Stimulated activated CD8-positive, alpha-beta memory T cell treated with anti-CD3 and anti-CD28 coated beads, Interleukin-15, amount 100 ng/mL, for 48 hours (primary cell): ENCODE results near the gene CMTM5.

Experiments used
- DNase-seq, 2 donors: peaks; one replicate each; pipeline ENCODE4 v3.0.0-alpha.2; 2020; ENCODE audit warnings: low read depth in 2 of 2

CMTM5 gene

GRCh38 chr14:23358042-23358441 is 18.8 kb upstream of the CMTM5 start:
- no peak for DNase-seq

GRCh38 chr14:23358553-23359166 is 18.2 kb upstream of the CMTM5 start:
- DNase-seq: no peak

DNA sequence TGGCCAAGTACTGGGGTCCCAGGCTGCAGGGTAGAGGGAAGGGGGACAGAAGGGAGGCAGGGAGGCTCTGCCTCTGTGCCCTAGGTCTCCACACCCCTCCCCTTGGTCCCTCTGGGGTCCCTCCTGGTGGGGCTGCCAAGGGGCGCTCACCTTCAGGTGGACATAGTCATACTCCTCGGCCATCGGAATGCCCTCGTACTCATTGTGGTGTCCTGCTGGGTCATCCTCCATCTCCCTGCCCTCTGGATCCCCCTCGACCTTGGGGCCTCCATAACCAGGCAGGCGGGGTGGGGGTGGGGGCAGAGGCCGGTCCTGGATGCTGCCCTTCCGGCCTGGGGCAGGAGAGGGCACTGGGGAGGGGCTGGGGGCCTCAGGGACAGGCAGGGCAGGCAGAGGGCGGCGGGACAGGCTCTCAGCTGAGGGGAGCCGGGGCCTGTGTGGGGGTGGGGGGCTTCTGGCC is 17.6 kb upstream of the CMTM5 start:
- DNase-seq: no peak

DNA sequence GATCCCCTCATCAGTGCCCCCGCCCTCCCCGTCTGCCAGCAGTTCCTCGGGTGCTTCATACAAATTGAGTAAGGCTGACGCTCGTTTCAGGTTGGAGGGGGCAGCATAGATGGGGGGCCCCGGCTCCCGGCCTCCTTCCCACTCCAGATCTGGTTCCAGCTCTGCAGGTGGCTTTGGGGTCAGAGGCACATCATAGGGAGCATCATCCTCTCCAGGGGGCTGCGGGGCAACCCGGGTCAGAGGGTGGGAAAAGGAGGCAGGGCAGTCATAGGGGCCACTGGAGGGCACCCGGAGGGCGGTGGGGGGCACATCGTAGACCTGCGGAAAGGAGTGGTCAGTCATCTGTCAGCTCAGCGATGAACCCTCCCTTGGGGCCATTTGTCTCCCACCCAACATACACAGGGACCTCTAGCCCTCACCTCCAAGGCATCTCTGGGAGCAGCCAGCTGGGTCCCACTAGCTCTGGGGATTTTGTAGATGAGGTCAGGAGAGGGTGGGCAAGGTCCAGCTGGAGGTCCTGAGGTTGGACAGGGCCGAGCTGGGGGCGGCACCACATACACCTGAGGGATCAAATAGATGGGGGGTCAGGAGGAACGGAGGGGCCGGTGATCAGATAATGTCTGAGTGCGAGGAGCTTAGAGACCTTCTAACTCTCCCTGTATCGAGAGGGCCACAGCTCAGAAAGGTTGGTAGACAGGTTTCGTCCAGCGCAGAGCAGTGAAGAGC is 17.0 kb upstream of the CMTM5 start:
- DNase-seq: no peak

- no peak for DNase-seq
Observed at GRCh38 chr14:23360496-23360895, 16.4 kb upstream of the CMTM5 start.

GRCh38 chr14:23361320-23361719 is 15.5 kb upstream of the CMTM5 start:
- DNase-seq: no peak

- DNase-seq: no peak
Observed at GRCh38 chr14:23361763-23362162, 15.1 kb upstream of the CMTM5 start.

DNA sequence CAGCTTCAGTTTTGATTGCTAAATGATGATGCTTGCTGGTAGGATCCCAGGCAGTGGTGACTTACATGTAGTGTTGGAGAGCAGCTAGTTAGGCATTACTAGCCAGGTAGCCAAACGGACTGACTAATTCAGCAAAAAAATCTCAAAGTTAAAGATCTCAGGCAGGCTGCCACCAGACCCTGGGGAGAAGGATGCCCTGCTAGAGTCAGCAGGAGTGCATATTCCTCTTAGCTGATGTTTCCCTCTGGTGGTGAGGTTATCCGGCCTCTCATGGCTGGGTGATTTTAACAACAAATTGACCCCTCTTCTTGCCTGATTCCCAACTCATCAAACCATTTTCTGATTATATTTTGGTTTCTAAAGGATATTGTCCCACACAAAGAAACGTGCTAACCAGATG is 14.6 kb upstream of the CMTM5 start:
- no peak for DNase-seq

- no peak for DNase-seq
Observed at GRCh38 chr14:23364164-23365035, 12.4 kb upstream of the CMTM5 start.

- DNase-seq: no peak
Observed at GRCh38 chr14:23365036-23365731, 11.7 kb upstream of the CMTM5 start, which contains the start of gene EFS. Gene EFS, minus strand, starts transcription at chr14:23365172. Its CDS starts 147 bp downstream, at chr14:23365025.

DNA sequence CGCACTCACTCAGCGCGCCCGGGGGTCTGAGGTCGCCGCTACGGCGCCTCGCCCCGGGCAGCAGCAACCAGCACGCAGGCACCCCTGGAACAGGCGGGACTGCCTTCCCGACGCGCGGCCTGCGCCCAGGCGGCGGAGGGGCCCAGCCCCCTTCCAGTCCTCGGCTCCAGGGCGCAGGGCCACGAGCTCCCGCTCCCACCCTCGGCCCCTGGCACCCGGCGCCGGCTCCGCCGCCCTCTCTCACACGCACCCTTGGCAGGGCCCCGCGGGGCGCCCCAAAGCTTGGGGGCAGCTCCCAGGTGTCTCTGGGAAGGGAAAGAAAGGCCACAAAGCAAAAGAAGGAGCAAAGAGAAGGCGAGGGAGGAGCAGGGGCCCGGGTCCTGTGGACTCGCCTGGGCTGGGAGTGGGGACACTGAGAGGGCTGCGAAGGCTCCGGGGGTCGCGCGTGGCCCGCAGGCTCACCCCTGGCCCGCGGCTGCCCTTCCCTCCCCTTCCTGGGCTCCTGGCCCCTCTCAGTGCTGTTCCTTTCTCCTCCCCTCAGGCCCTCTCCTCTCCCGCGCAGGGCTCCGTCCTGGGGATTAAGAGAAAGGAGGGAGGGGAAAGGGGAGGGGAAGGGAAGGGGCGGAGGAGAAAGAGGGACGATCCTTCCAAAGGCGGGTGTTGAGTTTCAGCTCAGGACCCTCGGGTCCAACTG is 11.0 kb upstream of the CMTM5 start:
- DNase-seq: no peak

DNA sequence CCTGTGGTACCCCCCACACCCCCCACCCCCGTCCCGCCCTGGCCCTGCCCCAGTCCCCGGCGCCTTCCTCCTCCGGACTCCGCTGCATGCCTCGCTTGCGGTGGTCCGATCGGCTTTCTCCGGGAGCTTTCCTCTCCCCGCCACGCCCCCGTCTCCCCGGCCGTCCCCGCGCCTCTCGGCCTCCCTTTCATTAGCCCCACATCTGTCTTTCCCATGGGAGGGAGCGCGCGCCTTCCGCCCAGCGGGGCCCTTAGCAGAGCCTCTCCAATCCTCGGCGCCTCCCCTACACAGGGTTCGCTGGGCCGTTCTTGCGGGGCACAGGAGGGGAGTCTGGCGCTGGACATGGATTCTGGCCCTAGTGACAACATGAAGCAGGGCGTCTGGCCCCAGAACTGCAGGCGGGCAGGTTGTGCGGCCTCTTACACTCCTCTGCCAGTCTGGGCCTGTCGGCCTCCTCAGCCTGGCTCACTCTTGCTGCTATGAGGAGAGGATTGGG is 10.4 kb upstream of the CMTM5 start:
- DNase-seq: no peak

DNA sequence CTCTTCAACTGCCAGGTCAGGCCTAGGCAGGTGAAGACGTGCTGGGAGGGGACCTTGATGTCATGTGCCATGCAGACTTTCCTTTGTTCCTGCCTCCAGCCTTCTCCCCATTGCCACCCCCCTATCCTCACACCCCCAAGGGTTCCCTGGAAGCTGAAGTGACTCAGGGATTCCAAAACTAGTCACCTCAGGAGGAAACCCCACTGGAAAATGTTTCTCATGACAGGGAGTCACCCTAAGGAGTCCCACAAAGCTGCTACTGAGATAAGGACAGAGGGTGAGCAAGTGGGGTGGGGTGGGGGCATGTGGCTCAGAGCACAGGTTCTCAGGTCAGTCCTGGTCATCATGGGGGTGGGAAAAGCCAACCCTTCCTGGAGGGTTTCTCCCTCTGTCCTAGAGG is 6.6 kb upstream of the CMTM5 start:
- DNase-seq: no peak

- no peak for DNase-seq
Observed at GRCh38 chr14:23371865-23372264, 5.0 kb upstream of the CMTM5 start.

GRCh38 chr14:23372509-23372908 is 4.3 kb upstream of the CMTM5 start, which contains the start of gene IL25:
Gene IL25, plus strand, starts transcription at chr14:23372809.
- DNase-seq: no peak

DNA sequence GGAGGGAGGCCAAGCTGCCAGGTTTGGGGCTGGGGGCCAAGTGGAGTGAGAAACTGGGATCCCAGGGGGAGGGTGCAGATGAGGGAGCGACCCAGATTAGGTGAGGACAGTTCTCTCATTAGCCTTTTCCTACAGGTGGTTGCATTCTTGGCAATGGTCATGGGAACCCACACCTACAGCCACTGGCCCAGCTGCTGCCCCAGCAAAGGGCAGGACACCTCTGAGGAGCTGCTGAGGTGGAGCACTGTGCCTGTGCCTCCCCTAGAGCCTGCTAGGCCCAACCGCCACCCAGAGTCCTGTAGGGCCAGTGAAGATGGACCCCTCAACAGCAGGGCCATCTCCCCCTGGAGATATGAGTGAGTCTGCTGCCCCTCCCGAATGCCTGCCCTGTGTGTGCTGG is 3.8 kb upstream of the CMTM5 start:
- no peak for DNase-seq

- no peak for DNase-seq
Observed at GRCh38 chr14:23375527-23376251, 1.2 kb upstream of the CMTM5 start.

DNA sequence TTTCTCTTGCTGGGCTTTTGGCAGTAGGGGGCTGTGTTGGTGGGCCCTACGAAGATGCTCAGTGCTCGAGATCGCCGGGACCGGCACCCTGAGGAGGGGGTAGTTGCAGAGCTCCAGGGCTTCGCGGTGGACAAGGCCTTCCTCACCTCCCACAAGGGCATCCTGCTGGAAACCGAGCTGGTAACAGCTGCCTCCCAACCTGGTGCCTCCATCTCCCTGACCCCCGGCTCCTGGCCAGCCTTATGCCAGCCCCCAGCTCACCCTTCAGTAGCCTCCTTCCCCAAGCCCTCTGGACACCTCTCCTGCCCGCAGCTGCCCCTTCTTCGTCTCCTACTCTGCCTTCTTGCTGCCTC is 328 bp downstream of the CMTM5 start:
- no peak for DNase-seq

DNA sequence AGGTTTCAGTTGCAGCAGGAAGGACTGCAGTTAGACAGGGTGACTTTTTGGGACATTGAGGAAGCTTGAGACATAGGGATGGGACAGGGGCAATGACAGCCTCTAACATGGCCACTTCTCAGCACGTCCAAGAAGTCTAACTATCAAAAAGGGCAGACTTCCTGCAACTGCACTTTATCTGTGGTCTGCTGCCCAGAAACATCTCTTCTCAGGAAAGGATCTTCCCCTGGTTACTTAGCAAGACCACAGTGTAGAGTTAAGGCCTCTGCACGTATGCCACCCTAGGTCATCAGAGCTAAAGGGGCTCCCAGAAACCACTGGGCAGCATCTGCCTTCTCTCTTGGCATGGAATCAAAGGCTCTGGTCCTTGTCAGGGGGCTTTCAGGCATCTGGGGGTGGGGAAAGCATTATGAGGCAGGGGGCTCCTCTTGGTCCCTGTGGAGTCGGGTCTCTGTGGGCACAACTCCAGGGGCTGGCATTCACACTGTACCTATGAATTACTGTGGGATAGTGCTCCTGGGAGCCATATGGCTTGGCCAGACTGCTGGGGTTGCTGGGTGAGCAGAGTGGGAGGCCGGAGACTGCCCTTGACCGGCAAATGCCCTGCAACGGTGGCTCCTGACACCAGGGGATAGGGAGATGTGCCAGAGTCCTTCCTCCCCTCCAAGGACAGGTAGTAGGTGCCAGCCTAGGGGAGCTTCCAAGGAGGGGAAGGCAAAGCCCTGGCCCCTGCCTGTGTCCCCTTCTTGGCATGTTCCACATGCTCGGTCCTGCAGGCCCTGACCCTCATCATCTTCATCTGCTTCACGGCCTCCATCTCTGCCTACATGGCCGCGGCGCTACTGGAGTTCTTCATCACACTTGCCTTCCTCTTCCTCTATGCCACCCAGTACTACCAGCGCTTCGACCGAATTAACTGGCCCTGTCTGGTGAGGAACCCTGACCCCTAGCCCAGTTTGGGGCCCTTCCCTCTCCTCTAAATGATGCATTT is 1.0 kb downstream of the CMTM5 start:
- no peak for DNase-seq
